ENCODE data around the gene CADM1.

Gene CADM1

GRCh38 chr11:115428306-115428705 is 75.9 kb downstream of the CADM1 start:
- Histone ChIP-seq H3K4me3 (ENCODE audit: low read depth in 1 of 2, low read length in 1 of 2) (no peak overlapping the region), H3K4me1 (ENCODE audit: control insufficient read depth in 1 of 2, insufficient read depth in 1 of 2, low read depth in 1 of 2, low read length in 1 of 2) (no peaks in the 10 kb centered on the region), H3K9me3 (no peaks in the 10 kb centered on the region), H3K36me3 (no peaks in the 10 kb centered on the region), H3K27me3 (no peaks in the 10 kb centered on the region), H3K27ac (no peak overlapping the region)
- TF ChIP-seq, protein P1, sequence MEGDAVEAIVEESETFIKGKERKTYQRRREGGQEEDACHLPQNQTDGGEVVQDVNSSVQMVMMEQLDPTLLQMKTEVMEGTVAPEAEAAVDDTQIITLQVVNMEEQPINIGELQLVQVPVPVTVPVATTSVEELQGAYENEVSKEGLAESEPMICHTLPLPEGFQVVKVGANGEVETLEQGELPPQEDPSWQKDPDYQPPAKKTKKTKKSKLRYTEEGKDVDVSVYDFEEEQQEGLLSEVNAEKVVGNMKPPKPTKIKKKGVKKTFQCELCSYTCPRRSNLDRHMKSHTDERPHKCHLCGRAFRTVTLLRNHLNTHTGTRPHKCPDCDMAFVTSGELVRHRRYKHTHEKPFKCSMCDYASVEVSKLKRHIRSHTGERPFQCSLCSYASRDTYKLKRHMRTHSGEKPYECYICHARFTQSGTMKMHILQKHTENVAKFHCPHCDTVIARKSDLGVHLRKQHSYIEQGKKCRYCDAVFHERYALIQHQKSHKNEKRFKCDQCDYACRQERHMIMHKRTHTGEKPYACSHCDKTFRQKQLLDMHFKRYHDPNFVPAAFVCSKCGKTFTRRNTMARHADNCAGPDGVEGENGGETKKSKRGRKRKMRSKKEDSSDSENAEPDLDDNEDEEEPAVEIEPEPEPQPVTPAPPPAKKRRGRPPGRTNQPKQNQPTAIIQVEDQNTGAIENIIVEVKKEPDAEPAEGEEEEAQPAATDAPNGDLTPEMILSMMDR (IDR thresholded peaks at IDR 0.05) = no peak

GRCh38 chr11:115425816-115426215 is 78.4 kb downstream of the CADM1 start:
- Histone ChIP-seq H3K27ac (no peak overlapping the region), H3K36me3 (no peaks in the 10 kb centered on the region), H3K4me3 (ENCODE audit: low read depth in 1 of 2, low read length in 1 of 2) (no peak overlapping the region), H3K9me3 (no peaks in the 10 kb centered on the region), H3K27me3 (no peaks in the 10 kb centered on the region), H3K4me1 (ENCODE audit: control insufficient read depth in 1 of 2, insufficient read depth in 1 of 2, low read depth in 1 of 2, low read length in 1 of 2) (no peaks in the 10 kb centered on the region)
- TF ChIP-seq, protein P1 (IDR thresholded peaks at IDR 0.05) = no peak

GRCh38 chr11:115425250-115425649 is 79.0 kb downstream of the CADM1 start:
- no peaks in the 10 kb centered on the region for H3K9me3 ChIP-seq
- no peaks in the 10 kb centered on the region for H3K36me3 ChIP-seq
- TF ChIP-seq, protein P1 (IDR thresholded peaks at IDR 0.05) = no peak
- H3K27ac ChIP-seq = no peak overlapping the region
- H3K27me3 ChIP-seq = no peaks in the 10 kb centered on the region
- H3K4me1 ChIP-seq (ENCODE audit: control insufficient read depth in 1 of 2, insufficient read depth in 1 of 2, low read depth in 1 of 2, low read length in 1 of 2) = no peaks in the 10 kb centered on the region
- no peak overlapping the region for H3K4me3 ChIP-seq (ENCODE audit: low read depth in 1 of 2, low read length in 1 of 2)

DNA sequence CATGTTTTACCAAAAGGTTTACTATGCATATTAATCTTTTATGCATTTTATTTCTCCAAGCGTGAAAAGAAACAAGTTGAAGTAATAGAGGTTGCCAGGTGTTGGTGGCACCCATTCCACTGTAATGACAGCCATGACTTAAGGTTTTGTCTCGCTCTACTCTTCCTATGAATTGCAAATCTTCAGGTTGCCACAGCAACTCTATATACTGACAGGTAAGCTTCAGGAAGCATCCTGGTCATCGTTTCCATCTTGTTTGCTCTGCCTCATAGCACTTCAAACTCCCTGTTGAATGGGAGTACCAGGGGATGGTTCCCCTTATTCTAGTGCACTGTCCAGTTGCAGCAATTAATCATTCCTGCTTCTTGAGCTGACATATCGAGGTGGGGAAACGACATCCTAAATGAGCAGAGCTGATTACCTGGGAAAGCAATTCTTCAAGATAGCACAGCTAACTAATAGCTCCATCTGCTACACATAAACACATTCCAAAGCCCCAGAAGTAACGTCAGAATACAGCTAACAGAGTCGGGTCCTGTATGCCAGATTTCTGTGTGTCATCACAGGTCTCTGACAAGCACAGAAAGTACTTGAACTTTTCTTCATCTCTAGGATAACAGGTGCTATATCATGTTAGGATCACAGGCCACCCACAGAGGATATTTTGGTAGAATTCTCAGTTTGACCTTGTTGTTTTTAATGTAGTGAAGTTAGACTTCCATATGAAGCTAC is 80.3 kb downstream of the CADM1 start:
- Histone ChIP-seq H3K4me3 (ENCODE audit: low read depth in 1 of 2, low read length in 1 of 2) (no peak overlapping the region), H3K4me1 (ENCODE audit: control insufficient read depth in 1 of 2, insufficient read depth in 1 of 2, low read depth in 1 of 2, low read length in 1 of 2) (no peaks in the 10 kb centered on the region), H3K9me3 (no peaks in the 10 kb centered on the region), H3K27ac (no peak overlapping the region), H3K27me3 (no peaks in the 10 kb centered on the region), H3K36me3 (no peaks in the 10 kb centered on the region)
- TF ChIP-seq, protein P1 (IDR thresholded peaks at IDR 0.05) = no peak

GRCh38 chr11:115421992-115422689 is 82.1 kb downstream of the CADM1 start:
- Histone ChIP-seq H3K27ac (no peak overlapping the region), H3K9me3 (no peaks in the 10 kb centered on the region), H3K27me3 (no peaks in the 10 kb centered on the region), H3K36me3 (no peaks in the 10 kb centered on the region), H3K4me3 (ENCODE audit: low read depth in 1 of 2, low read length in 1 of 2) (no peak overlapping the region), H3K4me1 (ENCODE audit: control insufficient read depth in 1 of 2, insufficient read depth in 1 of 2, low read depth in 1 of 2, low read length in 1 of 2) (no peaks in the 10 kb centered on the region)
- TF ChIP-seq, protein P1 (IDR thresholded peaks at IDR 0.05) = no peak
